ENCODE measurements around the gene ISG20.
"Not testable (repeated sequence)": the region's sequence is repeated elsewhere in the genome, so short reads cannot be mapped to it uniquely, and the experiment has no call there.

The ISG20 gene

GRCh38 chr15:88637436-88637835, 1.4 kb upstream of the ISG20 start:
- DNase-seq, result no peak

GRCh38 chr15:88637841-88638625, 783 bp upstream of the ISG20 start:
- no peak for DNase-seq

DNA sequence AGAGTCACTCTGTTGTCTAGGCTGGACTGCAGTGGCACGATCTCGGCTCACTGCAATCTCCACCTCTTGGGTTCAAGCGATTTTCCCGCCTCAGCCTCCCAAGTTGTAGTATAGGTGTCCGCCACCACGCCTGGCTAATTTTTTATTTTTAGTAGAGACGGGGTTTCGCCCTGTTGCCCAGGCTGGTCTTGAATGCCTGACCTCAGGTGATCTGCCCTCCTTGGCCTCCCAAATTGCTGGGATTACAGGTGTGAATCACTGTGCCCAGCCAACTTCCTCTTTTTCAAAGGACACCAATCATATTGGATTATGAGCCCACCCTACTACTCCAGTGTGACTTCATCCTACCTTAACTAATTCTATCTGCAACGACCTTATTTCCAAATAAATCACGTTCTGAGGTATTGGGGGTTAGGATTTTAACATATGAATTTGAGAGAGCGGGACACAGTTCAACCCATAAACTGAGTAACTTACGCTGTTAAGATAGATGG, 3.2 kb downstream of the ISG20 start:
- no peak for DNase-seq

- not testable (repeated sequence) for DNase-seq
Measured at GRCh38 chr15:88642514-88642913, 3.7 kb downstream of the ISG20 start.

DNA sequence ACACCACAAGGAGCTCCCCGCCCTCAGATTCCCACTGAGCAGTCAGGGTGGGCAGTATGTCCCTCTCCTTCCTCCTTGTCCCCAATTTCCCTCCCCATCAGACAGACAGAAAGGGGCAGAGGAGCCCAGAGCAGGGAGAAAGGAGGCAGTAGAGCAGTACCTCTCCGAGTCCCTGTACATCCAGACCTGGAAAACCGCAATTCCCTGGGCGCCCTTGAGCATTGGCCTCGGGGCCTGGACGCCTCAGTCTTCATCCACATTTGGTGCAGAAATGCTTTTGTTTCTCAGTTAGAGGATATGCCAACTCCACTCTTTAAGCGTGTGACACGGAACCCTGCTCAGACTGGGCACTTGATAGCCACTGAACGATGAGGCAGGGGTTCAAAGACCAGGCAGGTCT, 5.9 kb downstream of the ISG20 start:
- DNase-seq, result no peak

DNA sequence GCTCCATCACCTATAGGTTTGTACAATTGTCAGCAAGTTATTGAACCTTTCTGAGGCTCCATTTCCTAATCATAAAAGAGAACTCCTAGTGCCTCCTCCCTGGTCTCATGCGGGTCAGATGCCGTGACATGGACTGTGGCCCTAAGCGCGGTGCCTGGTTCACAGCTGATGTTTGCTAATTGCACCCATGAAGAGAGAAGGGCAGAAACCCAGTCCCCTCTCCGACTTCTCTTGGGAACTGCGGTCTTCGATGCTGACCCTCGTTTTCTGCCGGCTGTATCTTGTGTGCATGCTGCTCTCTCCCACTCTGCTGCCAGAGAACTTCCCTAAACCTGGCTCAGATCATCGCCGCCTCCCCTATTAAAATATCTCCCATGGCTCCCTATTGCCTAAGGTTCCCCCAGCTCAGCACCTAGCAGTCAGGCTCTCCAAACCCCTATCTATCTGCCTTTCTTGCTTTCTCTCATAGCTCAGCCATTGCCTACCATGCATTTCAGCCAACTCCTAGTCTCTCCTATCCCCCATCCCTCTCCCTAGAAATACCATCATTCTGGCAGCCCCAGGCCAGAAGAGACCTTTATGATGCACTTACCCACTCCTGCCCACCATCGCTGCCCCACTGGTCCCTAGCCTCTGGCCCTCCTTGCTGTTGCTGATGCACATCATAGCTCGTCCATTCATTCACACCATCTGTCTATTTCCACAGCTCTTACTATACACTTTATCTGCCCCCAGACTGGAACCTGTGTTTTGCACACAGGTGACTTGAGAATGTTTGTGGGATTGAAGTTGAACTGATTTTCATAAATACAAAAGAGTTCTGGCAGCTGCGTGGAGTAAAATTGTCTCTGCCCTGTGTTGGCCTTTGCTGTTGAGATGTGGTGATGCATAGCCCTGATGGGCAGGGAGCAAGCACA, 6.6 kb downstream of the ISG20 start:
- DNase-seq, result no peak

GRCh38 chr15:88646088-88646405, 7.2 kb downstream of the ISG20 start:
- no peak for DNase-seq

DNA sequence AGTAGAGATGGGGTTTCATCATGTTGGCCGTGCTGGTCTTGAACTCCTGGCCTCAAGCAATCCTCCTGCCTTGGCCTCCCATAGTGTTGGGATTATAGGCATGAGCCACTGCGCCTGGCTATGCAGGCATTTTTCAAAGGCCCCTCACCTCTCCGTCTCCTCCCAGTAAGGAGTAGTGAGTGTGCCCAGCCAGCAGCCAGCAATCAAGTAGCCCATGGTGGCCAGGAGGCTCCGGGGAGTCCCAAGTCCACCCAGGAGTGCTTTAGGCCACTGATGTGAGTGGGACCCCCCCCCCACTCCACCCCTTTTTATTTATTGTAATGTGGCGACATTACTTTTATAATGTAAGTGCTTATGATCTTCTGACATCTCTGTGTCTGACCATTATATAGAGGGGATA, 8.1 kb downstream of the ISG20 start:
- no peak for DNase-seq

- DNase-seq, result no peak
Measured at GRCh38 chr15:88647351-88648105, 8.7 kb downstream of the ISG20 start.

- no peak for DNase-seq
Measured at GRCh38 chr15:88648357-88649214, 9.8 kb downstream of the ISG20 start.

DNA sequence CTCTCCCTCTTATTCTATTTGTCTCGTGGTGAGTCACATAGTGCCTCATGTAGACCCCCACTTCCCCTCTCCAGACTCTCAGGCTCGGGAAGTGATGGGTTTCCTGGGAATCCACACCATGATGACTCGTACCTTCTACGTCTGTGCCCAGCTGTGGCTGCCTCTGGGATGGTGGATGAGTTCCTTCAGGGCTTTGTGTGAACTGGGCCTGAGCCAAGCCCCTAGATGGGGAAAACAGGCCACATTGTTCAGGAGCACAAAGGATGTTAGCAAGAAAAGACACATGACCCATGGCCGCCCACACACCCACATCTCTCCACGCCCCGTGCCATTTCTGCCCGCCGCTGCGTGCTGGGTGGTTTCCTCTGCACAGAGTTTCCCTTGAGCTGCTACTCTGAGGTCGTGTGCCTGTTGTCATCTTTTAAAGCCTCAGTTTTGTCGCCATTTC, 10.5 kb downstream of the ISG20 start:
- DNase-seq, result peak; percentile 76

GRCh38 chr15:88649753-88650551, 11.1 kb downstream of the ISG20 start:
- no peak for DNase-seq

DNA sequence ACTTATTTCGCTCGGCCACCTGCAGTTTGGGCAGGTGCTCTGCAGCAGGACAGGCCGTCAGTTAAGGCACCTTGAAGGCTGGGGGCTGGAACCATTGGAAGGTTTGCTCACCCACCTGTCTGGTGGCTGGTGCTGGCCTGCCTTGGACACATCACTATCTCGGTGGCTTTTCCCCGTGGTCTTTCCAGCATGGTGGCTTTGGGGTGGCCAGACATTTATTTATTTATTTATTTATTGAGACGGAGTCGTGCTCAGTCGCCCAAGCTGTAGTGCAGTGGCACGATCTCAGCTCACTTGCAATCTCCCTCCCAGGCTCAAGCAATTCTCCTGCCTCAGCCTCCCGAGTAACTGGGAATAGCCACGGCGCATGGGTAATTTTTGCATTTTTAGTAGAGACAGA, 11.7 kb downstream of the ISG20 start:
- no peak for DNase-seq

- DNase-seq, result no peak
Measured at GRCh38 chr15:88651136-88651732, 12.4 kb downstream of the ISG20 start.

DNA sequence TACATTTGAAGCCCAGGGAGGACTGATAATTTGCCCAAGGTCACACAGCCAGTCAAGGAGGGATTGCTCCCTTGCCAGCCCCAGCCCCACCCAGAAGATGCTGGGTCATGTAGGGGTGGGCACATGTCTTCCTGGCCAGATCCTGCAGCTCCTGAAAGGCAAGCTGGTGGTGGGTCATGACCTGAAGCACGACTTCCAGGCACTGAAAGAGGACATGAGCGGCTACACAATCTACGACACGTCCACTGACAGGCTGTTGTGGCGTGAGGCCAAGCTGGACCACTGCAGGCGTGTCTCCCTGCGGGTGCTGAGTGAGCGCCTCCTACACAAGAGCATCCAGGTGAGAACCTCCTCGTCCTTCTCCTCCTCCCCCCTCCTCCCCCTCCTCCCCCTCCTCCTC, 13.2 kb downstream of the ISG20 start:
- DNase-seq, result no peak

GRCh38 chr15:88652456-88653199, 13.8 kb downstream of the ISG20 start:
- DNase-seq, result no peak

DNA sequence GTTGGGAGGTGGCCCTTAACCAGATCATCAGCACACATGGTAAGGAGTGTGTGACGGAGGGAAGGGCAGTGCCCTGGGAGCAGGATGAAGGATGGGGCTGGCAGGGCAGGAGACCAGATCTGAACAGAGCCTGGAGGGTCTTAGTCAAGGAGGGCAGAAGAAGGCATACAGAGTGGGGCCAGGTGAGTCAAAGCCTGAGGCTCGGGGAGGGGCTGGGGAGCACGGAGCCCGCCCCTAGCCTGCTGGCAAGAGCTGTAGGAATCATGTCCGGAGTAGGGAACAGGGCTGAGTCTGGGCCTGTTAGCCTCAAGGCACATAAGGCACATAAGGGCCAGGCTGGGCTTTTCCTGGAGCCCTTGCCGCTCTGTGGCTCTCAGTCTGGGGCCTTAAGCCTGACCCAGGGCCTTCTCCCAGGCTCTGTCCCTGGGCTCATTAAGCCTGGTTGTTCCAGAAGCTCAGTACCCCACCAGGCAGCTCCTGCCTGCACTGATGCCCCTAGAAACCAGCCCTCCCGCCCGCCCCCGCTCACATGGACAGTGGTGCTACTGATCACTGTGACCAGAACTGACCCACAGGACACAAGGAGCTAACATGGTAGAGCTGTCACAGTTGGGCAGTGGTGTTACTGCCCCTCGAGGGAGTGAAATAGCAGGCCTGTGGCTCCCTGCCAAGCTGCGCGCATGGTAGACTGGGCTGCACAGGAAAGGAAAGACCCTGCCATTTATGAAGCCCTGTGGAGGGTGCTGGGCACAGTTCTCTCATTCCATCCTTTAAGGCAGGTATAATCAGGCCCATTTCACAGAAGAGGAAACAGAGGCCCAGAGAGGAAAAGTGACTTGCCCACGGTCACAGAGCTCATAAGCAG, 14.6 kb downstream of the ISG20 start:
- DNase-seq, result no peak

GRCh38 chr15:88654430-88655102, 15.8 kb downstream of the ISG20 start:
- DNase-seq, result no peak
